GM12875 (cell line): Measurements from ENCODE around the gene NFATC1.

Experiments used
- H3K4me3 ChIP-seq: one replicate; pipeline ENCODE4 v1.5.1; 2011; ENCODE audit warnings: low read depth, low read length, control low read depth
- CTCF ChIP-seq: IDR thresholded peaks from 2 replicates; pipeline ENCODE4 v1.5.1; 2011; ENCODE audit warnings: low read depth, mild to moderate bottlenecking, control low read depth, inconsistent platforms, low read length, moderate library complexity, borderline replicate concordance; ENCODE audit not compliant: insufficient read depth

NFATC1 gene

GRCh38 chr18:79494936-79495335 lies 99.2 kb downstream of the NFATC1 start:
- no peak for TF ChIP-seq CTCF
- no peak overlapping the region for H3K4me3 ChIP-seq

- H3K4me3 ChIP-seq, result no peak overlapping the region
- TF ChIP-seq CTCF, result no peak
Observed at GRCh38 chr18:79495591-79496071, 99.9 kb downstream of the NFATC1 start.

- no peak overlapping the region for H3K4me3 ChIP-seq
- TF ChIP-seq CTCF, result no peak
Observed at GRCh38 chr18:79496237-79496977, 100.7 kb downstream of the NFATC1 start.

GRCh38 chr18:79496978-79497637 lies 101.4 kb downstream of the NFATC1 start:
- H3K4me3 ChIP-seq, result no peak overlapping the region
- TF ChIP-seq CTCF, result no peak

GRCh38 chr18:79497638-79498081 lies 101.9 kb downstream of the NFATC1 start:
- TF ChIP-seq CTCF, result no peak
- no peak overlapping the region for H3K4me3 ChIP-seq

- no peak overlapping the region for H3K4me3 ChIP-seq
- TF ChIP-seq CTCF, result no peak
Observed at GRCh38 chr18:79498662-79499061, 102.9 kb downstream of the NFATC1 start.

- TF ChIP-seq CTCF, result no peak
- no peak overlapping the region for H3K4me3 ChIP-seq
Observed at GRCh38 chr18:79501006-79501405, 105.3 kb downstream of the NFATC1 start.
